ENCODE measurements around the gene OR10V1. TPM values are rescaled to one million over a fixed set of nuclear protein-coding genes. Genes with fewer than 3 reads are reported as not detected.

Gene OR10V1
- total RNA-seq, 1 donor from 2014 or later = not detected

DNA sequence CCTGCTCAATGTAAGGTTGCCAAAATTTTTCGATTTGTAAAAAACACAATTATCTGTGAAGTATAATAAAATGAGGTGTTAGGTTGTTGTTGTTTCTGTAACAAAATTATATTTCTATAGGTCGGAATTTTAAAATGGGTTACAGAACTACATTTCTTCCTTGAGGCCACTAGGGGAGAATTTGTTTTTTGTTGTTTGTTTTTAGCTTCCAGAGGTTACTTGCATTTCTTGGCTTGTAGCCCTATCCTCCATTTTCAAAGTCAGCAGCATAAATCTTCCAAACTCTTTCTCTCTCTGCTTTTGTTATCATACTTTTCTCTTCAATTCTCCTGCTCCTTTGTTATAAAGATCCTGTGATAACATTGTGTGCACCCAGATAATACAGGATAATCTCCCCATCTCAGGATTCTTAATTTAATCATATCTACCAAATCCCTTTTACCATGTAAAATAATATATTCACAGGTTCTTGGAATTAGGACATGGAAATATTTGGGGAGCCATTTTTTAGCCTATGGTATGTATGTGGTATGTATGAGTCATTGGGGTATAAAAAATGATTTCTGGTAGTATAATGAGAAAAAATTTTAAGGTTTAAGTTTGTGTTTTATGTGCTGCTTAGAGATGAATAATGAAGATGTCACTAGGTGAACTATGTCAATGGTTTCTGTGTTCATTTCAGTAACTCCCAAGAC lies 35.4 kb downstream of the OR10V1 start:
- H3K4me3 Mint-ChIP-seq (ENCODE audit: unreplicated experiment) = no peak overlapping the region
- H3K27ac Mint-ChIP-seq (ENCODE audit: unreplicated experiment) = no peak overlapping the region
- TF ChIP-seq, protein P1, sequence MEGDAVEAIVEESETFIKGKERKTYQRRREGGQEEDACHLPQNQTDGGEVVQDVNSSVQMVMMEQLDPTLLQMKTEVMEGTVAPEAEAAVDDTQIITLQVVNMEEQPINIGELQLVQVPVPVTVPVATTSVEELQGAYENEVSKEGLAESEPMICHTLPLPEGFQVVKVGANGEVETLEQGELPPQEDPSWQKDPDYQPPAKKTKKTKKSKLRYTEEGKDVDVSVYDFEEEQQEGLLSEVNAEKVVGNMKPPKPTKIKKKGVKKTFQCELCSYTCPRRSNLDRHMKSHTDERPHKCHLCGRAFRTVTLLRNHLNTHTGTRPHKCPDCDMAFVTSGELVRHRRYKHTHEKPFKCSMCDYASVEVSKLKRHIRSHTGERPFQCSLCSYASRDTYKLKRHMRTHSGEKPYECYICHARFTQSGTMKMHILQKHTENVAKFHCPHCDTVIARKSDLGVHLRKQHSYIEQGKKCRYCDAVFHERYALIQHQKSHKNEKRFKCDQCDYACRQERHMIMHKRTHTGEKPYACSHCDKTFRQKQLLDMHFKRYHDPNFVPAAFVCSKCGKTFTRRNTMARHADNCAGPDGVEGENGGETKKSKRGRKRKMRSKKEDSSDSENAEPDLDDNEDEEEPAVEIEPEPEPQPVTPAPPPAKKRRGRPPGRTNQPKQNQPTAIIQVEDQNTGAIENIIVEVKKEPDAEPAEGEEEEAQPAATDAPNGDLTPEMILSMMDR (IDR thresholded peaks at IDR 0.05; ENCODE audit: partially characterized antibody, unreplicated experiment) = no peak
- no peak for DNase-seq
- no peaks in the 10 kb centered on the region for H3K4me1 Mint-ChIP-seq (ENCODE audit: low read depth, unreplicated experiment)
- no peaks in the 10 kb centered on the region for H3K36me3 Mint-ChIP-seq (ENCODE audit: unreplicated experiment)
- H3K27me3 Mint-ChIP-seq (ENCODE audit: unreplicated experiment) = peaks cover 1% of the 10 kb centered on the region
- H3K9me3 Mint-ChIP-seq (ENCODE audit: unreplicated experiment) = peaks cover 1% of the 10 kb centered on the region

DNA sequence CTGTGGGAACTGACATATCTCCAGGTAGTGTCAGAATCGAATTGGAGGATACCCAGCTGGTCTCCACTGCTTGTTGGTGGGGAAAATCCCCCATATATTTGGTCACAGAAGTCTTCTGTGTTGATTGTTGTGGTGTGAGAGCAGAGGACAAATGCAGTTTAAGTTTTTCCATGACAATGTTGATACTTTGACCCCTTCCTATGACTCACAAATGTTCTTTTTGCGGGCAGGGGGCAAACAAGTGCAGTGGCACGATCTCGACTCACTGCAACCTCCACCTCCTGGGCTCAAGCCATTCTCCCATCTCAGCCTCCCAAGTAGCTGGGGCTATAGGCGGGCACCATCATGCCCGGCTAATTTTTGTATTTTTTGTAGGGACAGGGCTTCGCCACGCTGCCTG lies 37.4 kb downstream of the OR10V1 start:
- Mint-ChIP-seq H3K4me3 (ENCODE audit: unreplicated experiment) (no peak overlapping the region), H3K9me3 (ENCODE audit: unreplicated experiment) (peaks cover 1% of the 10 kb centered on the region), H3K4me1 (ENCODE audit: low read depth, unreplicated experiment) (no peaks in the 10 kb centered on the region), H3K27me3 (ENCODE audit: unreplicated experiment) (peaks cover 1% of the 10 kb centered on the region), H3K27ac (ENCODE audit: unreplicated experiment) (no peak overlapping the region), H3K36me3 (ENCODE audit: unreplicated experiment) (no peaks in the 10 kb centered on the region)
- DNase-seq = no peak
- TF ChIP-seq, protein P1 (IDR thresholded peaks at IDR 0.05; ENCODE audit: partially characterized antibody, unreplicated experiment) = no peak

DNA sequence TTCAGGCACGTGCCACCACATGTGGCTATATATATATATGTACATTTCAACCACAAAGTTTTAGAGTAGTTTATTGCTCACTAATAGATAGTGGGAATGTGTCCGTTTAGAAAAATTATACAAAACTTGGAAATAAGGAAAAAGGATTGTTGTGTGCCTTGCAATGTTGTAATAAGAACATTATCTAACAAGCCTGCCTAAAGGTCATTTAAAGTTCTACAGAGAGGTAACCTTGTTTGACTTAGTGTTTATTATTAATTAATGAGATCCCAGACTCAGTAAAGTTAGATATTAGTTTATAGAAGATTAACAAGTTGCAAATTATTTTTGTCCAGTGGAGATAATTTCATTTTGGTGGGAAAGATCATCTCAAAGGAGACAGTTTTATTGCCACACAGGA lies 39.4 kb downstream of the OR10V1 start:
- H3K4me3 Mint-ChIP-seq (ENCODE audit: unreplicated experiment) = no peak overlapping the region
- H3K27ac Mint-ChIP-seq (ENCODE audit: unreplicated experiment) = no peak overlapping the region
- H3K36me3 Mint-ChIP-seq (ENCODE audit: unreplicated experiment) = no peaks in the 10 kb centered on the region
- H3K9me3 Mint-ChIP-seq (ENCODE audit: unreplicated experiment) = peaks cover 4% of the 10 kb centered on the region
- H3K27me3 Mint-ChIP-seq (ENCODE audit: unreplicated experiment) = peaks cover 2% of the 10 kb centered on the region
- DNase-seq = no peak
- H3K4me1 Mint-ChIP-seq (ENCODE audit: low read depth, unreplicated experiment) = peaks cover 5% of the 10 kb centered on the region
- TF ChIP-seq, protein P1 (IDR thresholded peaks at IDR 0.05; ENCODE audit: partially characterized antibody, unreplicated experiment) = no peak

DNA sequence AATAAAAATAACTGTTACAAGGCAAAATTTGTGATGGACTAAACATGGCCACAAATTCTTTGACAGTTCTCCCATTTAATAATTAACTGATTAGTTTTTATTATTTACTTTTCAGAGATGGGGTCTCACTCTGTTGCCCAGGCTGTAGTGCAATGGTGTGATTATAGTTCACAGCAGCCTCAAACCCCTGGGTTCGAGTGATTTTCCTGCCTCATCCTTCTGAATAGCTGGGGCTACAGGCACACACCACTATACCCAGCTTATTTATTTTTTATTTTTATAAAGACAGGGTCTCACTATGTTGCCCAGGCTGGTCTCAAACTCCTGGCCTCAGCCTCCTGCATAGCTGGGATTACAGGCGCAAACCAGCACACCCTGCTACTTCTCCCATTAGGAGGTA lies 40.4 kb downstream of the OR10V1 start:
- H3K27me3 Mint-ChIP-seq (ENCODE audit: unreplicated experiment) = peaks cover 5% of the 10 kb centered on the region
- H3K4me3 Mint-ChIP-seq (ENCODE audit: unreplicated experiment) = no peak overlapping the region
- DNase-seq = no peak
- no peak overlapping the region for H3K27ac Mint-ChIP-seq (ENCODE audit: unreplicated experiment)
- peaks cover 5% of the 10 kb centered on the region for H3K9me3 Mint-ChIP-seq (ENCODE audit: unreplicated experiment)
- TF ChIP-seq, protein P1 (IDR thresholded peaks at IDR 0.05; ENCODE audit: partially characterized antibody, unreplicated experiment) = no peak
- H3K4me1 Mint-ChIP-seq (ENCODE audit: low read depth, unreplicated experiment) = peaks cover 5% of the 10 kb centered on the region
- no peaks in the 10 kb centered on the region for H3K36me3 Mint-ChIP-seq (ENCODE audit: unreplicated experiment)

DNA sequence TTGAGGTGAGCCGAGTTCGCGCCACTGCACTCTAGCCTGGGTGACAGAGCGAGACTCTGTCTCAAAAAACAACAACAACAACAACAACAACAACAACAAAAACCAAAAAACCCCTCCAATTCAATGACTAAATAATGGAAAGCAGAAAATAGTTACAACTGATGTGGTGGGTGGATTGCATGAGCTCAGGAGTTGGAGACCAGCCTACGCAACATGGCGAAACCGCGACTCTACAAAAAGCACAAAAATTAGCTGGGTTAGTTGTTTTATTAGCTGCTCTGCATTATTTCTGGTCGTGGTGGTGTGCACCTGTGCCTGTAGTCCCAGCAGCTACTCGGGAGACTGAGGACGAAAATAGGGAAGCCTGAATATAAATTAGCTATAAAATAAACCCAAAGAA lies 42.2 kb downstream of the OR10V1 start:
- Mint-ChIP-seq H3K27me3 (ENCODE audit: unreplicated experiment) (peaks cover 6% of the 10 kb centered on the region), H3K4me3 (ENCODE audit: unreplicated experiment) (no peak overlapping the region), H3K36me3 (ENCODE audit: unreplicated experiment) (no peaks in the 10 kb centered on the region), H3K9me3 (ENCODE audit: unreplicated experiment) (peaks cover 4% of the 10 kb centered on the region), H3K27ac (ENCODE audit: unreplicated experiment) (no peak overlapping the region), H3K4me1 (ENCODE audit: low read depth, unreplicated experiment) (peaks cover 5% of the 10 kb centered on the region)
- TF ChIP-seq, protein P1 (IDR thresholded peaks at IDR 0.05; ENCODE audit: partially characterized antibody, unreplicated experiment) = no peak
- DNase-seq = no peak
